Stimulated activated CD8-positive, alpha-beta memory T cell treated with anti-CD3 and anti-CD28 coated beads, Interleukin-12 subunit alpha, Interleukin-12 subunit beta, amount 100 ng/mL, for 4 hours (primary cell): Measurements from ENCODE around the gene LDAF1.
"Not testable (repeated sequence)": the region's sequence is repeated elsewhere in the genome, so short reads cannot be mapped to it uniquely, and the experiment has no call there.

Source experiments
- DNase-seq: peaks from one replicate; pipeline ENCODE4 v3.0.0-alpha.2; 2020; ENCODE audit warnings: low read depth

Gene LDAF1

DNA sequence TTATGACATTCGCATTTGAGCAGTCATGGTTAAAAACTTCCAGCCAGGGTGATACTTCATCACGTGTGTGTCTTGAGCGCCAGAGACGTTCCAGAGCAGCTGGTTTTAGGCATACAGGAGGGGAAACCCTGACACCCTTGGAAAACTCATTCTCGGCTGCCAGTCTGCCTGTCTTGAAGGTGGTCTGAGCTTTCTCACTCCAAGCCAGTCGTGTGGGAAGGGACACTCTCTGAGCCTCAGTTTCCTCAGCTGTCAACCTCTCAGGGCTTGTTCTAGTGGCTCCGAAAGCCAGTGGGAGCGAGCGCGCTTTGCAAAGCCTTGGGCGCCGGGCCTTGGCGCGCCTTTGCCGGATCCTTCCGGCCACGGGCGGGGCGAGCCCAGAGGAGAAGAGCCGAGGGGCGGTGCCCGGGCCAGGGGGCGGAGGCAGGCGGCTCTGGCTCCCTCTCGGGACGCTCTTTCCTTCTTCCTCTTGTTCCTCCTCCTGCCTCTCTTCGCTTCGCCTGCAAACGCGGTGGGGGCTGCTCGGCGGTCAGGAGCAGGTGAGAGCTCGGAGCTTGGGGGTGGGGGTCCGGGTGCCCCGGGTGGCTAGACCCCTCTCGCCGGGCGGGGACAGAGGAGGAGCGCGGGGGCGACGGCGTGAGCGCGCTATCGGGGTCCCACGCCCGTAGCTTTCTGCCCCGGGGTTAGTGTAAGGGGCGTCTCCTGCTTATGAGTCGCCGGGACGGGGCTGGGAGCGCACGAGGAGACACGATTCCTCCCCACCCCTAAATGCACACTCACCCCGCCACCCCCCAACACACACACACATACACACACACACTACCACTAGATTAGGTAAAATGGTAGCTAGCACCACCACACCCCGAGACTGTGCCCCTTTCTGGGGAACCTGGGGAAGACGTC lies at the start of gene LDAF1:
LDAF1 (plus strand) TSS at position 467 of the 903 bp plus-strand sequence. CDS start 2,509 bp downstream, outside the sequence.
- peak; percentile 61 for DNase-seq

DNA sequence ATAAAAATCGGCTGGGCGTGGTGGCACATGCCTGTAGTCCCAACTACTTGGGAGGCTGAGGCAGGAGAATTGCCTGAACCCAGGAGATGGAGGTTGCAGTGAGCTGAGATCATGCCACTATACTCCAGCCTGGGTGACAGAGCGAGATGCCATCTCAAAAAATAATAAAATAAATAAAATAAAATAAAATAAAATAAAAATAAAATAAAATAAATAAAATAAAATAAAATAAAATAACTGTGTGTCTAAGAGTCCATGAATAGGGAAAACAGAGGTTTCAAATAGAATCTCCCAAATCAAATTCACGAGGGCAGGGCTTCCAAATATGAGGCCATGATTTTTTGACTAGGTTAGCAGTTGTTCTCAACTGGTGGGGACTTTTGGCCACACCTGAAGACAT lies 42.9 kb upstream of the LDAF1 start:
- not testable (repeated sequence) for DNase-seq

DNA sequence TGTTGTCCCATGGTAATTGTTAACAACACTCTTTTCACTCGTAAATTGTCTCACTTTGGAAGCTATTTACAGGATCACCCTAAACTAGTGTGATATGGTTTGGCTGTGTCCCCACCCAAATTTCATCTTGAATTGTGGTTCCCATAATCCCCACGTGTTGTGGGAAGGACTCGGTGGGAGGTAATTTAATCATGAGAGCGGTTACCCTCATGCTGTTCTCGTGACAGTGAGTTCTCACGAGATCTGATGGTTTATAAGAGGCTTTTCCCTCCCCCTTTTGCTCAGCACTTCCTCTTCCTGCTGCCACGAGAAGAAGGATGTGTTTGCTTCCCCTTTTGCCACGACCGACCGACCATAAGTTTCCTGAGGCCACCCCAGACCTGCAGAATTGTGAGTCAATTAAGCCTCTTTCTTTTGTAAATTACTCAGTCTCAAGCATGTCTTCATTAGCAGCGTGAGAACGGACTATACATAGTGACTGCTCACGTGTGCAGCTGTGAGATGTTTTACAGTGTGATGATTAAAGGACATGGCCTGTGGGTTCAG lies 42.3 kb upstream of the LDAF1 start:
- no peak for DNase-seq

DNA sequence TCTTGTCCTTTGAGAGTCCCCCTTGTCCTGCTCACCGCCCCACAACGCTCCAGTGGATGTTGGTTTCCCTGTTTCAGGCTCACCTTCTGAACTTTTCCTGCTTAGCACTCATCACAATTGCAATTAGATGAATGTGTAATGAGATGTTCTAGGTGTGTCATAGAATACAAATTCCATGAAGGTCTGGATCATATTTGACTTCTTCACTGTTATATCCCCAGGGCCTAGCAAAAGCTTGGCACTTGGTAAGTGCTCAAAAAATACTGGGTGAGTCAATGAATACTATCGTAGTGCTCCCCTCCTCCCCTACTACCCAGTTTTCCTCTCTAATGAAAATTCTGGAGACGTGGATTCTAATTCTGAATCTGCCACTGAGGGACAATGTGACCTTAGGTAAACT lies 40.9 kb upstream of the LDAF1 start:
- no peak for DNase-seq

DNA sequence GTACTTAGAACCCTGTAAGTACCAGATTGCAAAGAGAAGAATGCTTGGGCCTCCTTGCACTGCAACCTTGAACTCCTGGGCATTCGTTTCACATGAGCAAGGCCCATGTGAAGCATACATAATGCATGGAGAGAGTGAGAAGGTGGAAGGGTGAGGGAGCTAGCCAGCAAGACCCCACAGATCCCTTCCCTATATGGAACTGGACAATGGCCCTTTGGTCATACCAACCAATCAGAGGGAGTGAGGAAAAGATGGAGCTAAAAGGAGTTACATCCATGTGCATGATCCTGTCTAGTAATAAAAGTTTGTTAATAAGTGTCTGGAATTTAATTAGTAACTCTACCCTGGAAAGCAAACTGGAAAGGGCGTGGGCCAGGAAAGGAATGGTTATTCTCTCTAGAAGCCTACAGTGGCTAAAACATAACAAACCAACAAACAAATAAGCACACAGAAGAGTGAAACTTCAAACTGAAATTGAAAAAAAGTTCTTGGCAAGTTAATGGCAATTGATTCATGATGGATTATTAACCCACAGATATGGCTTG lies 37.4 kb upstream of the LDAF1 start:
- DNase-seq: no peak

DNA sequence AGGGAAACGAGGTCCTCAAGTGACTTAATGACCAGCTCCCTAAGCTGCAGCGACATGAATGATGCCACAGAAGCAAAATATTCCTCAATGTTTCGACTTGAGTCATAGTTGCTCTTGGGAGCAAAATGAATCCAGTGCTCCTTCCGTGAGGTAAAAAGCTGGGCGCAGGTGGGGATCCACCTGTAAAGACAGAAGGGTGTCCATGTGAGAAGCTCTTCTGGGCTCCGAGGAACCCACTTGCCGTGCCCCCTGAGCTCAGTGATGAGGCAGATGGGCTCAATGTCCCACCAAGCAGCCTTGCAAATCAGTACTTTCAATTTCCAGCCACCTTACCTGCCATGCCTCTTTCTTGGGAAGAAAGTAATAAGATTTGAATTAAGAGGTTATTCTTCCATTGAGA lies 33.3 kb upstream of the LDAF1 start:
- no peak for DNase-seq

DNA sequence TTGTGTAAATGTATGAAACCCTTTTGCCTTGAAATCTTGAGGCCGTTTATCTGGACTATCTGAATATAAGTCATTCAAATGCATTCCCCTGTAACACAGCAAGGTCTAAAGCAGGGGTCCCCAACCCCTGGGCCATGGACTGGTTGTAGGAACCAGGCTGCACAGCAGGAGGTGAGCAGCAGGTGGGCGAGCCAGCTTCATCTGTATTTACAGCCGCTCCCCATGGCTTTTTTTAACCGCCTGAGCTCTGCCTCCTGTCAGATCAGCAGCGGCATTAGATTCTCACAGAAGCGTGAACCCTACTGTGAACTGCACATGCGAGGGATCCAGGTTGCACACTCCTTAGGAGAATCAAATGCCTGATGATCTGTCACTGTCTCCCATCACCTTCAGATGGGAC lies 32.0 kb upstream of the LDAF1 start:
- DNase-seq: no peak

DNA sequence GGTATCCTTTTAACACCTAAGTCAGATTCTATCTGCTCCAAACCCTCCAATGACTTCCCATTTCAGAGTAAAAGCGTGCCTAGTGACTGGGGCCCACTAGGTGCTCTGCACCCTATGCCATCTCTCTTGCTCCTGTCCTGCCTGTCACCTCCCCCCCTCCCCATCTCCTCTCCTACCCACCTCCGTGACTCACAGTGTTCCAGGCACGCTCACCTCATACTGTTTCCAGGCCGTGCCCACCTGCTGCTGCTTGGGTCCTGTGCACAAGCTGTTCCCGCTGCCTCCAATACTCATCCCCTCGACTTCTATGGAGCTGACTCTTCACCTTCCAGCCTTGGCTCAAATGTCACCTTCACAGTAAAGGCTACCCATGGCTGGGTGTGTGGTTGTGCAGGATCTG lies 29.5 kb upstream of the LDAF1 start:
- DNase-seq: no peak

DNA sequence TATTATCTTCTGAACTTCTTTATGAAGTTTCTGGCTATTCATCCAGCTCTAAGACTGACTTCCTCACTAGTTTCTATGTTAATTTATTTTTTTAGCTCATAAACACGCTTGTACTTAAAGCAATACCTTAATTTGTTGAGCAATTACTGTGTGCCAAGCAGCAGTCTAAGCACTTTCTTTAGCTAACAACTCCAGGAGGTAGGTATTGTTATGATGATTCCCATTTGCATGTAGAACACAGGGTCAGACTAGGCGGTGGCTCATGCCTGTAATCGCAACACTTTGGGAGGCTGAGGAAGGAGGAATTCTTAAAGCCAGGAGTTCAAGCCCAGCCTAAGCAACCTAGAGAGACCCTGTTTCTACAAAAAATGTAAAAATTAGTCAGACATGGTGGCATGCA lies 27.7 kb upstream of the LDAF1 start:
- DNase-seq: no peak

DNA sequence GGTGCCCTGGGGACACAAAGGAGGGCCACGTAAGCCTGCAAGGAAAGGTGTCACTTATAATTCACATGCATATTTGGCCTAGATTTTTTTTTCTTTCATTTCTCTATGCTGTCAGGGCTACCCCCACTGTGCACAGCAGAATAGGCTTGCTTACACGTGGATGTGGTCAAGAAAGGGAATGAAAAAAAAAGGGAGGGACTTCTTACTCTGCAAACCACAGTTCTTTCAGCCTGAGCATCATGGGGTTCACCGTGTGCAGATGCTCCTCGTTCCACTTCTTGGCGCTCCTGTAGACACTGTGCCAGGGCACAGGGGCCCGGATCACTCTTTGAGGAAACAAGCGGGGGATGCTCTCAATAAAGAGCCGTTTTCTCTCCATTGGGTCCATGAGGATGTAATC lies 24.4 kb upstream of the LDAF1 start:
- no peak for DNase-seq

DNA sequence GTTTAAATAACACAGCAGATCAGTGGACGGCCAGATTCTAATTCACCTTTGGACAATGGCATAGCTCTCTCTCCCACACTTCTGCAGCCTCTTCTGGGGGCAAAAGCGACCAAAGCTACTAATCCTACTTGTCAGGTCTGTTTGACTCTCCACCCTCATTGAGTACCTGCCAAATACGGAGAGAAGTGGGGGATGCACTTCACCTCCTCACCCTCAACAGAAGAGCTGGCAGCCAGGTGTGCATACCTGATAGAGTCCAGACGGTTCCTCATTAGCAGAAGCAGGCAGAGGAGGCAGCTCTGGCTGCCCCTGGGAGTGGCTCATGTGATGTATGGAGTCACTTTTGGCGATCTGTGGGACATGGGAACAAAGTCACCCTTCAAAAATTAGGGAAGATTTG lies 12.7 kb upstream of the LDAF1 start:
- DNase-seq: no peak

DNA sequence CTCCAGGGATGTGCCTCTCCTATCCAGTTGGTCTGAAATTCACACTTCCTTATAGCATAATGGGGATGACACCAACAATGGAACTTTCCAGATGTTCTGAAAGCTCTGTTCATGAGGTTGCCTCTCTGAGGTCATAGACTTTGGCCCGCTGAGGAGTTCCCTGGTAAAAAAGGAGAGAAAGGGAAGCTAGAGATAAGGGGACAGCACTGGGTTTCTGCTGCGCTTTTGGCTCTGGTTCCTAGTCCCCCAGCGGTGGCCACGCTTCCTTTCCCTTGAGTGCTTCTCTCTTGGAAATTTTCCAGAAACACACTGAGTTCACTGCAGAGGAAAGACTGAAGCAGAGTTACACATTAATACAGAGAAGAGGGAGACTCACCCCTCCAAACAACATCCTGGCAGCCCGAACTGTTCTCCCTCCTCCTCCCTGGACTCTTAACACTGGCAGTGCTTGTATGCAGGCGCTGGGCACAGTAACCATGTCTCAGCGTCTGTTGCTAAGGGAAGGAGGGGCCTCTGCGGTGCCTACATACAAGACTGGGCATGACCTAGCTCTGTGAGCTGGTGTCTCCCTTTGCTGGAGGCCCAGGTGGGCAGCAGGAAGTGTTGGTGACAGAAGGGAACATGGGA lies 8.0 kb upstream of the LDAF1 start, which contains the start of gene DNAH3:
DNAH3 (minus strand) TSS at position 472 of the 627 bp plus-strand sequence. CDS start 527 bp downstream, outside the sequence.
- DNase-seq: no peak

DNA sequence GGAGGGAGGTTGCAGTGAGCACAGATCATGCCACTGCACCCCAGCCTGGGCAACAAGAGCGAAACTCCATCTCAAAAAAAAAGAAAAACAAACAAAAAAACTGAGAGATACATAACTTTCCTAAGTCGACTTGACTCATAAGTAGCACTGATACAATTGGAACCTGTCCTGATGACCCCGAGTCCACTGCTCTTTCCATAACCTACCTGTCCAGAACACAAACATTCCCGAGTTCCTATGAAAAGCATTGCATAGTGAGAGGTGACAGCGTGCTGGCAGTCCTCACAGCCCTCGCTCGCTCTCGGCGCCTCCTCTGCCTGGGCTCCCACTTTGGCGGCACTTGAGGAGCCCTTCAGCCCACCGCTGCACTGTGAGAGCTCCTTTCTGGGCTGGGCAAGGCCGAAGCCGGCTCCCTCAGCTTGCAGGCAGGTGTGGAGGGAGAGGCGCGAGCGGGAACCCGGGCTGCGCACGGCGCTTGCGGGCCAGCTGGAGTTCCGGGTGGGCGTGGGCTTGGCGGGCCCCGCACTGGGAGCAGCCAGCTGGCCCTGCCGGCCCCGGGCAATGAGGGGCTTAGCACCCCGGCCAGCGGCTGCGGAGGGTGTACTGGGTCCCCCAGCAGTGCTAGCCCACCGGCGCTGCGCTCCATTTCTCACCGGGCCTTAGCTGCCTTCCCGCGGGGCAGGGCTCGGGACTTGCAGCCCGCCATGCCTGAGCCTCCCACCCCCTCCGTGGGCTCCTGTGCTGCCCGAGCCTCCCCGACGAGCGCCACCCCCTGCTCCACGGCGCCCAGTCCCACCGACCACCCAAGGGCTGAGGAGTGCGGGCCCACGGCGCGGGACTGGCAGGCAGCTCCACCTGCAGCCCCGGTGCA lies 6.1 kb upstream of the LDAF1 start:
- not testable (repeated sequence) for DNase-seq

DNA sequence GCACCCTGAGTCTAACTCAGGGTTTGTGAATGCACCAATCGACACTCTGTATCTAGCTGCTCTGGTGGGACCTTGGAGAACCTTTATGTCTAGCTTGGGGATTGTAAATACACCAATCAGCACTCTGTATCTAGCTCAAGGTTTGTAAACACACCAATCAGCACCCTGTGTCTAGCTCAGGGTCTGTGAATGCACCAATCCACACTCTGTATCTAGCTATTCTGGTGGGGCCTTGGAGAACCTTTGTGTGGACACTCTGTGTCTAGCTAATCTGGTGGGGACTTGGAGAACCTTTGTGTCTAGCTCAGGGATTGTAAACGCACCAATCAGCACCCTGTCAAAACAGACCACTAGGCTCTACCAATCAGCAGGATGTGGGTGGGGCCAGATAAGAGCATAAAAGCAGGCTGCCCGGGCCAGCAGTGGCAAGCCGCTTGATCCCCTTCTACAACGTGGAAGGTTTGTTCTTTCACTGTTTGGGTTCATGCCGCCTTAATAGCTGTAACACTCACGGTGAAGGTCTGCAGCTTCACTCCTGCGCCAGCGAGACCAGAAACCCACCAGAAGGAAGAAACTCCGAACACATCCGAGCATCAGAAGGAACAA lies 5.2 kb upstream of the LDAF1 start:
- not testable (repeated sequence) for DNase-seq

DNA sequence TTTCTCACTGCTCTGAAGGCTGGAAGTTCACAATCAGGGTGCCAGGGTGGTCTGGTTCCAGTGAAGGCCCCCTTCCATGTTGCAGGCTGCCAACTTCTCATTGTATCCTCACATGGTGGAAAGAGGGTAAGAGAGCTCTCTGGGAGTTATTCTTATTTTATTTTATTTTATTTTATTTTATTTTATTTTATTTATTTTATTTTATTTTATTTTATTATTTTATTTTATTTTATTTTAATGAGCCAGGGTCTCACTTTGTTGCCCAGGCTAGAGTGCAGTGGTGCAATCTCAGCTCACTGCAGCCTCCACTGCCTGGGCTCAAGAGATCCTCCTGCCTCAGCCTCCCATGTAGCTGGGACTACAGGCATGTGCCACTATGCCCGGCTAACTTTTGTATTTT lies 2.5 kb upstream of the LDAF1 start:
- DNase-seq: not testable (repeated sequence)

DNA sequence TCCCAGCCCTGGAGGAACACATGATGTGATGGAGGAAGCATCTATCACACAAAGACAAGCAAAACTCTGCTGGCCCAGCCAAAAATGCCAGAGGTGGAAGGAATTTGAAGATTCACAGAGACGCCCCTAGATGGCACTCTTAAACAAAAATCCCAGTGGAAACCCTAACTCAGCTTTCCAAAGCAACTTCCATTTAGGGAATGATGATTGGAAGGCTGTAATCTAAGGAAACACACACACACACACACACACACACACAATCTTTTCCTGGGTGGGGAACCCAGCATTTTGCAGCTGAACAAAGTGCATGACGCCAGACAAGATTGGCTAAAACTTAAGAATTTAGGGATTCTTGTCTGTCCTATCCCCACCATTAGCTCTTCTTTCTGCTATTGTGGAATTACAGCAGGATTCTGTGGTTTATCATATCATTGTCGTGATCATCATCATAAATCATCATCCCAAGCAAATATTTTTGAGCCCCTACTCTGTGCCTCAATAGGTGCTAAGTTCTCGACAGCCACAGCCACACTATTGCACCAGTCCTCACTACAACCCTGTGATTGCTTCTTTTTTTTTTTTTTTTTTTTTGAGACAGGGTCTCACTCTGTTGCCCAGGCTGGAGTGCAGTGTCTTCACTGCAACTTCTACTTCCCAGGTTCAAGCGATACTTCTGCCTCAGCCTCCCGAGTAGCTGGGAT lies 1.6 kb upstream of the LDAF1 start:
- no peak for DNase-seq

DNA sequence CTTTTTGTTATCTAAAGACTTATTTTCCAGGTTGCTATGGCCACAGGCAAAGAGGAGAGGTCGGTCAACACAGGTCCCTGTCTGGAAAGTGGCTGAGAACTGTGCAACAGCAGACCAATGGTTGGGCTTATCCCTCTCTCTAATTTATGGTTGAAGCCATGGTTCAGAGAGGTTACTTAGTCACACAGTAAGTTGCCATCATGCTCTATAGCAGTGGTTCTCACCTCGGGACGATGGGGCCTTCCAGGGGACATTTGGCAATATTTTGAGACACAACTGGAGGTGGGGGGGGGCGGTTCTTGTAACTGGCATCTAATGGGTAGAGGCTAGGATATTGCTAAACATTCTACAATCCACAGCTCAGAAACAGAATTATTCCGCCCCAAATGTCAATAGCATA lies 842 bp upstream of the LDAF1 start:
- no peak for DNase-seq

DNA sequence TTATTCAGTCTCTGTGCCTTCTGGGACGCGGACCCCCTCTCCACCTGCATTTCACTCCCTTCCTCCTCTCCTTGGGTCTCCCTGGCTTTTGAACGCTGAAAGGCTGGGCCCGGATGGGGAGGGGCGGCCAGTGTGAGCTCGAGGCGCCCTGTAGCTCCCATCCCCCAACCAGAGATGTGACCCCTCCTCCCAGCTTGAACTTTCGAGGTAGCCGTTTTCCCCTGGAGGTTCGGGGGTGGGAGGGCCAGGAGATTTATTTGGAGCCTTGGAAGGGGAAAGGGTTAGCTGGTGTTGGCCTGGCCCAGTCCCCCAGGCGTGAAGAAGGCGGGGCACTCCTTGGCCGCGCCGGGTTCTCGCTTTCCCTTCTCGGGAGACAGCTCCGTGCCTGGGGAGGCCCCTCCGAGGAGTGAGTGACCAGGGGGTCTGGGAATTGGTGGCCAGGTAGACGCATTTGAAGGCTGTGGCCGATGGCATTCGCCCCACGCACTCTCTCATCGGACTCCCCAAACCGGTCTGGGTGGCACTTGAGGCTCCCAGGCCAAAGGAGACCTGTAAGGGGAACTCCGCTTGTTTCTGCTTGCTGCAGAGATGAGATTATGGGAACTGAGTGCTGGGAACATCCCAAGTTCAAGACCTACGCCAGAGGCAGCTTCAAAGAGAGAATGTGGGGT lies 942 bp downstream of the LDAF1 start:
- DNase-seq: no peak

DNA sequence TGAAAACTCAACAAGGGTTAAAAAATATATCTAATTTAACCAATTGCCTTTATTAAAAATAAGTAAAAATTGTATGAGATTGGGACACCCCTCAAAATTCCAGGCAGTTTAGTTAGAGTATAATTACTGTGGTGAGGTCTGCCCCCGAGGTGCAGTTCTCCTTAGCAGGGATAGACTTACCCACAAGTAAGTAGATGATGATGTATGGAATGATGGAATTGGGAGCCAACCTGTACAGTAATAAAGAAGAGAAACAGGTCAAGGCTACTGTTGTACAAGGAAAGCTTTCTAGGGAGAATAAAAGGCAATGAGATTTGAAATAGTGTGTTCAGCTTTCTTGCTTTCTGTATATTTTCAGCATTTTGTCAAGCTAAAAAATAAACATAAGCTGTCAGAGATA lies 1.8 kb downstream of the LDAF1 start:
- no peak for DNase-seq

DNA sequence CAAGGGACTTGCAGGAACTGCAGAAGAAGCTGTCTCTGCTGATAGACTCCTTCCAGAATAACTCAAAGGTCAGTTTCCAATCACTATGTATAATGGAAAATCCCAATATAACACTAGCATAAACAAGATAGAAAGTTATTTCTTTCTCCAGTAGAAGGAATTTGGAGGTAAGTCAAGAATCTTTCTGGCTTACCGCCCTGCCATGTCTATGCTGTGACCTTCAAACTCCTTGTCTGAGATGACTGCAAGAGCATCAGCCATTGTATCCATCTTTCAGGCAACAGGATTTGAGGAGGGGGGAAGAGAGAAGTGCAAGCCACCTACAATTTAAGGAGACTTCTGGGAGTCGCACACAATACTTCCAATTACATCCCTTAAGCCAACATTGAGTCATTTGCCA lies 2.7 kb downstream of the LDAF1 start:
- DNase-seq: no peak
